ENCODE data around the gene FUNDC1.

DNA sequence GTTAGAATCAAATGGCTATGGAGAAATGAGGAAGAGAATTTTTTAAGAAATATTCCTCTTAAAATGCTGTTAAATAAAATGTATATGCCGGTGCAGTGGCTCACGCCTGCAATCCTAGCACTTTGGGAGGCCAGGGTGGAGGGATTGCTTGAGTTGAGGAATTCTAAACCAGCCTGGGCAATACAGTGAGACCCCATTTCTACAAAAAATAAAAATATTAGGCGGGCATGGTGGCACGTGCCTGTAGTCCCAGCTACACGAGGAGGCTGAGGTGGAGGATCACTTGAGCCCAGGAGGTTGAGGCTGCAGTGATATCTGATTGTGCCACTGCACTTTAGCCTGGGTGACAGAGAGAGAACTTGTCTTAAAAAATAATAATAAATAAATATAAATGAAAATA, 7.9 kb upstream of the FUNDC1 start:
- TF ChIP-seq POLR2A (IDR thresholded peaks at IDR 0.05) (no peak), CTCF (IDR thresholded peaks at IDR 0.05) (no peak)
